HEK293 (cell line): ENCODE measurements around the gene GZF1.
A peak's percentile ranks its signal among the peaks of the same experiment; 100 is the strongest.

Source experiments
- CTCF ChIP-seq: fragments of 450-650 bp; formaldehyde crosslinking; IDR thresholded peaks from 2 replicates; pipeline ENCODE4 v1.5.1; 2016; ENCODE audit warnings: missing biosample characterization, missing genetic modification characterization
- KLF16 ChIP-seq: fragments of 450-650 bp; formaldehyde crosslinking; IDR thresholded peaks from 2 replicates; pipeline ENCODE4 v1.5.1; 2017; ENCODE audit warnings: missing biosample characterization, missing genetic modification characterization
- ZBTB10 ChIP-seq: fragments of 450-650 bp; formaldehyde crosslinking; IDR thresholded peaks from 2 replicates; pipeline ENCODE4 v1.5.1; 2016; ENCODE audit warnings: missing biosample characterization, missing genetic modification characterization
- ZBTB49 ChIP-seq: fragments of 450-650 bp; formaldehyde crosslinking; IDR thresholded peaks from 2 replicates; pipeline ENCODE4 v1.5.1; 2016; ENCODE audit warnings: missing biosample characterization, missing genetic modification characterization, low read depth
- ZNF16 ChIP-seq: fragments of 450-650 bp; formaldehyde crosslinking; IDR thresholded peaks from 2 replicates; pipeline ENCODE4 v1.5.1; 2016; ENCODE audit warnings: low read depth, missing biosample characterization, missing genetic modification characterization
- ZNF24 ChIP-seq: fragments of 450-650 bp; formaldehyde crosslinking; IDR thresholded peaks from 2 replicates; pipeline ENCODE4 v1.5.1; 2016; ENCODE audit warnings: missing biosample characterization, missing genetic modification characterization
- ZNF266 ChIP-seq: fragments of 450-650 bp; formaldehyde crosslinking; IDR thresholded peaks from 2 replicates; pipeline ENCODE4 v1.5.1; 2016; ENCODE audit warnings: missing biosample characterization, missing genetic modification characterization, low read depth
- ZNF274 ChIP-seq, 2 experiments: fragments of 200-500 bp in 1 of 2; fragments of 450-650 bp in 1 of 2; sonication (Bioruptor generic) in 1 of 2; formaldehyde crosslinking in 1 of 2; IDR thresholded peaks; 2 replicates each; pipeline versions ENCODE4 v1.5.1 to v1.6.1; 2014 to 2016; ENCODE audit warnings: borderline replicate concordance in 1 of 2, inconsistent platforms in 1 of 2, low read length in 1 of 2, missing biosample characterization in 1 of 2, missing genetic modification characterization in 1 of 2
- ZNF398 ChIP-seq: fragments of 450-650 bp; formaldehyde crosslinking; IDR thresholded peaks from 2 replicates; pipeline ENCODE4 v1.5.1; 2017; ENCODE audit warnings: missing biosample characterization, missing genetic modification characterization
- ZNF560 ChIP-seq: fragments of 450-650 bp; formaldehyde crosslinking; IDR thresholded peaks from 2 replicates; pipeline ENCODE4 v1.5.1; 2017; ENCODE audit warnings: missing biosample characterization, missing genetic modification characterization, borderline replicate concordance
- ZNF639 ChIP-seq: fragments of 450-650 bp; formaldehyde crosslinking; IDR thresholded peaks from 2 replicates; pipeline ENCODE4 v1.5.1; 2016; ENCODE audit warnings: missing biosample characterization, missing genetic modification characterization
- ZNF664 ChIP-seq: fragments of 450-650 bp; formaldehyde crosslinking; IDR thresholded peaks from 2 replicates; pipeline ENCODE4 v1.5.1; 2016; ENCODE audit warnings: missing biosample characterization, missing genetic modification characterization
- ZNF677 ChIP-seq: fragments of 450-650 bp; IDR thresholded peaks from 2 replicates; pipeline ENCODE4 v1.5.0; 2018; ENCODE audit warnings: missing biosample characterization, mild to moderate bottlenecking, missing genetic modification characterization, moderate library complexity
- ZNF791 ChIP-seq: fragments of 450-650 bp; formaldehyde crosslinking; IDR thresholded peaks from 2 replicates; pipeline ENCODE4 v1.5.1; 2016; ENCODE audit warnings: missing biosample characterization, missing genetic modification characterization

GRCh38 chr20:23340524-23340923 lies 21.5 kb upstream of the GZF1 start:
- TF ChIP-seq ZNF24 (tag by site-specific recombination): no peak
- TF ChIP-seq ZNF274 (IDR thresholded peaks at IDR 0.05; ENCODE audit: low read length): no peak
- TF ChIP-seq ZNF274 (tag by site-specific recombination; IDR thresholded peaks at IDR 0.05; ENCODE audit: borderline replicate concordance): no peak
- TF ChIP-seq CTCF (tag by site-specific recombination): peak; percentile 64
- no peak for TF ChIP-seq ZNF16 (tag by site-specific recombination)
- no peak for TF ChIP-seq ZNF791 (tag by site-specific recombination)
- no peak for TF ChIP-seq ZBTB49 (tag by site-specific recombination)
- TF ChIP-seq ZNF266 (tag by site-specific recombination): no peak
- no peak for TF ChIP-seq ZBTB10 (tag by site-specific recombination)
- no peak for TF ChIP-seq ZNF560 (tag by site-specific recombination)
- no peak for TF ChIP-seq ZNF664
- no peak for TF ChIP-seq ZNF639 (tag by site-specific recombination)
- TF ChIP-seq ZNF677 (tag by site-specific recombination): no peak
- TF ChIP-seq KLF16 (tag by site-specific recombination): no peak
- no peak for TF ChIP-seq ZNF398 (tag by site-specific recombination)
